ENCODE results near the gene SLC25A22.

SLC25A22 gene

DNA sequence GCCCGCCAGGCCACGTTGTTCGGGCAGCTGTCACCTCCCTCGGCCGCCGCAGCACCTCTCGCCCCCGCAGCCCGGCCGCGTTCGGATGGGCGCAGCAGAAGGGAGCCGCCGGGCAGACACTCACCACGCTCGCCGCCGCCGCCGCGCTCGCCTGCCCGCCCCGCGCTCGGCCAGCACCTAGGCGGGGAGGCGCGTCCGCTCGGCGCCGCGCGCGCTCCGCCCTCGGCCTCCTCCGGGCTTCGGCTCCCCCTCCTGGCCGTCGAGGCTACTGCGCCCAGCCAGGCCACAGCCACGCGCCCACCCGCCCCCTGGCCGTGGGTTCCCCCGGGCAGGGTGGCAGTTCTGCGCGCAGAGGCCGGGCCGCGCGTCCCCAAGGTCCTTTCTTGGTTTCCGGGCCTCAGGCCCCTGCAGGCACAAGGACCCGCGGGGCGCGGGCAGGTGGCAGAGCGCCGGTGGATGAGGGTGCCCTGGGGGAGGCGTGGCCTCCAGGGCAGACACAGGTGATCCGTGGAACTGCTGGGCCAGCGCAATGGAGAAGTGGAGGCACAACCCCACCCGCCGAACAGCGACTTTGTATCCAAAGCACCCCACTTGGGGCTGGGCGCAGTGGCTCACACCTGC lies at the start of gene SLC25A22:
SLC25A22 (minus strand) TSS at position 189 of the 621 bp plus-strand sequence. CDS start 3,275 bp downstream, outside the sequence.
- peak; percentile 93 for DNase-seq

DNA sequence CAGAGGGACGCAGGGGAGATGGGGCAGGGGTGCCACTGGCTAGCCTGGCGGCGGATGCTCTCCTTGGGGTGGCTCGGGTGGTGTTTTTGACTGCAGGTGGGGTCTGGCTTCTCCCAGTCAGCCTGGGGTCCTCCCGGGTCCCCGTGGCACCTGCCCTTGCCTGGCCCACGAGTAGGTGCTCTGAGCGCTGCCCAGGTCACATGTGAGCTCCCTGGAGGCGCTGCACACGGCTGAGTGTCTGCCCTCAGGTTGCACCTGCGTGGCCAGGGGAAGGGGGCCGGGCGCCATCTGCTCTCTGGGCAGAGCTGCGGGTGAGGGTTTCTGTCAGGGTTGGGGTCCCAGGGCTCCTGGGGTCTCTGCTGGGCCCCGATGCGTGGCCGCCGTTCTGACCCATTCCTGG lies 49.8 kb upstream of the SLC25A22 start:
- DNase-seq (no peak), ATAC-seq (no peak)

More for the DNA sequence above, at the start of gene SLC25A22:
- peak; percentile 50 for ATAC-seq

DNA sequence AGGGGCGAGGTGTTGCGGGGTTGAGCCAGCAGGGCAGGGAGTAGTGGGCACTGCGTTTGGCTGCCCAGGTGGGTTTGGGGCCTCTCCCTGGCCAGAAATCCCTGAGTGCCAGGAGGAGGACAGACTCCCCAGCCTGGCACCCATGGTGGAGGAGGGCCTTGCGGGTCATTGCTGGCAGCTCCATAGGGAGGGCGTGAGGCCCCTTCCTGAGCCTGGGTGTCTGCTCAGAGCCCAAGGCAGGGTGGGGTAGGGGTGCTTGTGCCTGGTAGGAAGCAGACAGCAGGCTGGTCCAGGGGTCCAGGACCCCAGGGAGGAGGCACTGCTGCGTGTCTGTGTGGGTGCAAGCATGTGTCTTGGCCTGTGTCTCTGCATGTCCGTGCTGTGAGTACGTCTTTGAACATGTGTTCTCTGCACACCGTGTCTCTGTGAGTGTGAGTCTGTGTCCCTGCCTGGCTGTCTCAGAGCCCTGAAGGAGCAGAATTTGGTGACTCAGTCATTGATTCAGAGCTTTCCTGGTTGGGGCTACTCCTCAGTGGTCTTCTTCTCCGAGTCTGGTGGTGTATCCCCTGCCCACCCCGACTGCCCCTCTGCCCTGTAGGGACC lies 48.5 kb upstream of the SLC25A22 start:
- ATAC-seq (no peak), DNase-seq (no peak)

DNA sequence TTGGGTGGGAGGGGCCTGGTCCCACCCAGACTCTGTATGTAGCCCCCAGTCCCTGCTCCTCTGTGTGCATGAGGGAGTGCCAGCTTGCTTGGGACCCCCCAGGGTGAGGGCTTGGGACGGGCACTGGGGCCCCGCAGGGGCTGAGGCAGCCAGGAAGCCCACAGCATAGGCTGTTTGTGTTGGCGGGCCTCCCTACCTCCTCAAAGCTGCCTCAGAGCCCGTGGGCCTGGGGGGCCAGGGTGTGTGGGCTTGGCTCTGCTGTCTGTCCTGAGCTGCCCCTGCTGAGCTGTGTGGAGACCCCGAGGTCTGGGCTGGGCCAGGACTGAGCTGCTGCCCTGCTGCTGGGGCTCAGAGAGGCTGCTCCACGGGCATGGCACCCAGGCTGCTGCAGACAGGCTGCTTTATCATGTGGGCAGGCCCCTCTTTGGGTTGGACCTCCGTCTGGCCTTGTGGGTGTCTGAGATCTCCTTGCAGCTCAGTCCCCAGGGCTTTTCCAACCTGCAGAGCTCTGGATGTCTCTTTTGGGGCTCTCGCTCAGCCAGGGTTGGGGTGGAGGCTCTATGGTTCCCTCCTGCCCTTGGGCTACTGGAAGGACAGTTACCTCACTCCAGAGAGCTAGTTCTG lies 47.9 kb upstream of the SLC25A22 start:
- no peak for ATAC-seq
- no peak for DNase-seq

DNA sequence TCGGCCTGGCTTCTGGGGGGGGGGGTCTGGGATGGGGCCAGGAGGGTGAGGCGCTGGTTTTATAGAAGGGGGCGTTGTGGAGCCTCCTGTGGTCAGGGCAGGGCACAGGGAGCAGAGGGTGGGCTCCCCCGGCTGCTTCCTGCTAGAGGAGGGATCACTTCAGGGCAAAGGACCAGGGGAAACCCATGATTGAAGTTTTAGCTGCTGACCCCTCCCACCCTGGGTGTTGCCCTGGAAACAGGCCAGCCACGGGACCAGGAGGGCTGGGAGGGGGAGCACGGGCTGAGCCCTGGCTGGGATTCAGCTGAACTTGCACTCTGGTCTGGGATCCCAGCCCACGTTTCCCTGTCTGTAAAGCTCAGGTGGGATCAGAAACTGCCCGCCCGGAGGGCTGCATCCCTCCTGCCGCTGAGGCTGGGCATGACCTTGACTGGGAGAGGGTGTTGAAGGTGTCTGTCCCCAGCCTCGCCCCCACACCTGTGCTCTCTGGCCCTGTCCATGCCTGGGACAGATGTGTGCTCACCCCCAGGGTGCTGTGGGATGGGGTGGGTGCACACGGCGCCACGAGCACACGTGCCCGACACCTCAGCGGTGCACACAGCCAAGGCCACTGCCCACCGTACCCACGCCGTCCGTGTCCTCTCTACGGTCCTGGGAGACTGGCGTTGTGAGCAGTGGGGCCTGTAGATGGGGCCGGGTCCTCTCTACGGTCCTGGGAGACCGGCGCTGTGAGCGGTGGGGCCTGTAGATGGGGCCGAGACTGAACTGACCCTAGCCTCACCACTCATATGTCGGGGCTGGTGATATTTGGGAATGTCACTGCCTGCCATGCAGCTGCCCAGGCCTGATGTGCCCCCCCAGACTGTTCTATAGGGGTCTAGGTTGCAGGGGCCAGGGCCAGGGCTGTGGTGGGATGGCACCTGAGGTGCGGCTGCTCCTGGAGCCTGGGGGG lies 46.9 kb upstream of the SLC25A22 start:
- DNase-seq = peak; percentile 57
- ATAC-seq = no peak

DNA sequence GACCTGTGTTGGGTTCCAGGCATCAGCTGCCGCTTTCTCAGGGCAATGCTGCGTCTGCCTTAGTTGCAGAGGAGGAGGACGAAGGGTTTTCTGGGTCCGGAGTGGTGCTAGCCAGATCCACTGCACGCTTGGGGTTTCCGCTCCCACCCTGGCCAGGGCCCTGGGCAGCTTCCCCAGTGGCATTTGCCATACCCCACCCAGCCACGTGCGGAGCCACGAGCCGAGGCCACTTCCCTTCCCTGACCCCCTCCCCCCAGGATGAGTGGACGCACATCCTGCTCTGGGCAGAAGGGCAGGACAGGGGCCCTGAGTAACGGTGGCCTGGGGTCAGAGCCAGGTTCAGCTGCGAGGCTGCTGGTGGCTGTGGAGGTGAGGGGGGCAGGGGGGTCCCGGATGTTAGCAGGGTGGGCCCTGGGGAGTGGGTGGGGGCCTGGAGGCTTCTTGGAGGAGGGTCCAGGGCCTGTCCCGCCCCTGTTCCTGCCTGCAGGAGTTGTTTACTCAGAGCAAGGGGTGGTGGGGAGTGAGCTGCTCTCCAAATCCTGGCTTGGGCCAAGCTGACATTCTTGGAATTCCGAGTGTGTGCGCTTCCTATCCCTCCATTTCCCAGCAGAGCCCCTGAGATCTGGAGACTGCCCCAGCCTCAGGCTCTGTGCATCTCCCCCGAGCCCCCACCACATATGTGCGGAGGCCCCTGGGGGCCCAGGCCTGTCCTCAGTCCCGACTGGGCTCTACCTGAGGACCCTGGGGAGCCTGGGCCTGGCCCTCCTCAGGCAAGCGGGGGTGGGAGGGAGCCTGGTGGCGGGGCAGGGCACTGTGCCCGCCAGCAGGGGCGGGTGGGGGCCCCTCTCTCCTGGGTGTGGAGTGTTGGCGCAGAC lies 46.0 kb upstream of the SLC25A22 start:
- ATAC-seq = no peak
- DNase-seq = peak; percentile 46

DNA sequence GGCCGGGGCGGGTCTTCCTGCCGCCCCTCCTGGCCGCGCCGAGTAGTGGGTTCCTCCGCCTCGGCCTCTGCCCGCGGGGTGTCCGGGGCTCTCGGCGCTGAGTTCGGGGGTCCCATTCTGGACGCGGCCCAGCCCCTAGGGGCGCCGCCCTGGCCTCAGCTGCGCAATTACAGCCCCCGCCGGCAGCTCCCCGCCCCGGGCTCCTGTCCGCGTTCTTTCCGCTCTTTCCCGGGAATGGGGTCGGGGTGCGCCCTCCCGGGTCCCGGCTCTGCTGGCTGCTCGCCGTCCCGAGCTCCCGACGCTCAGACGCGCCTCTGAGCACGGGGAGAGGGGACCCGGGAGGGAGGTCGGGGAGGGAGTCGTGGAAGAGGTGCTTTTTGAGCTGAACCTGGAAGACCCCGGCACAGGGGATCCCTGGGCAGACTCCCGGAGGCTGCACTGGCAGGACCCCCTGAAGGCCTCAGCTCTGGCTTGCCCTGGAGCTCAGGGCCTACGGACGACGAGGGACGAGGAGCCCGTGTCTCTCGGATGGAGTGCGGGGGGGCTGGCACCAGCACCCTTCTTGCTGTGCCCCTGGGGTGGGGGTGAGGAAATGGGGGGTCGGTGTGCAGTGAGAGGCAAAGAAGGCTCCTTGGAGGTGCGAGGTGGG lies 45.1 kb upstream of the SLC25A22 start:
- DNase-seq (no peak), ATAC-seq (no peak)

DNA sequence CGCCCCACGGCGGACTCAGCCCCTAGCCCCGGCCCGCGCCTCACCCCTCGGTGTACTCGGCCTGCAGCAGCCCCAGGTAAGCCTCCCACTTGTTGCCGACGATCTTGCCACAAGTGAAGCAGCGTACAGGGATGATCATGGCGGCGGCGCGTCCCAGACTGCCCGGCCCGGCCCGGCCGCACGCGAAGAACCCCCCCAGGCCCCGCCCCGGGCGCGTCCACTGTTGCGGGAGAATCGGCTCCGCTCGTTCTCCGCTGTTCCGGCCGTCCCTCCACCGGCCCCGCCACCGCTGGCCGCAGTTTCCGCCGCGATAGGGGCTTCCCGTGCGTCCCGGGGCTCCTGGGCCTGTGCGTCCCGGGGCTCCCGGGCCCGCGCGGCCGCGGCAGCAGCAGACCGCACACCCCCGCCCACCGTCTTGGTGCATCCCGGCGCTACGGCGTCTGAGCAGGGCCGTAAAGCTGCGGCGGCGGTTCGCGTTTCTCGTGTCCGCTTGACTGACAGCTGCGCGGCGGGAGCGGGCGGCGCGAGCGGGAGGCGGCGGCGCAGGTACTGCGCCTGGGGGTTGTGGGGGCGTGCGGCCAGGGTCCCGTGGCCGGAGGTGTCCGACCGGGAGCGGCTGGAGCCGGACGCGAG lies 44.4 kb upstream of the SLC25A22 start, which contains the start of the genes POLR2L and TSPAN4:
POLR2L (minus strand) TSS at position 160 of the 633 bp plus-strand sequence; CDS start at position 139, 21 bp downstream.
TSPAN4 (plus strand) TSS at position 483 of the 633 bp plus-strand sequence. CDS start 7,453 bp downstream, outside the sequence.
- peak; percentile 93 for DNase-seq
- peak; percentile 70 for ATAC-seq

DNA sequence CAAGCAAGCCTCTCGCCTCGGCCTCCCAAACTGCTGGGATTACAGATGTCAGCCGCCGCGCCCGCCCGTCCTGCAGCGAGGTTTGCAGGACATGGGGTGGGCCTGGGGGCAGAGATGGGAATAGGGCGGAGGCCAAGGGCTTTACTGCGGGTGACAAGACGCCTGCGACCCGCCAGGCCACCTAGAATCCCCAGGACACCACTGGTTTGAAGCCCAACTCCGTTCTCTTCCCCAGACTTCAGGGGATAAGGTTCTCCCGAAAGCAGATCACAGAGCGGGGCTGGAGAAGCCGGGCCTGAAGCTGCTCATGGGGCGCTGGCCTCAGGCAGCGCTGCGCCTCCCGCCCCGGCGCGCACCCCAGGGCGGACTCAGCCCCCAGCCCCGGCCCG lies 43.9 kb upstream of the SLC25A22 start:
- peak; percentile 13 for ATAC-seq
- DNase-seq = no peak

DNA sequence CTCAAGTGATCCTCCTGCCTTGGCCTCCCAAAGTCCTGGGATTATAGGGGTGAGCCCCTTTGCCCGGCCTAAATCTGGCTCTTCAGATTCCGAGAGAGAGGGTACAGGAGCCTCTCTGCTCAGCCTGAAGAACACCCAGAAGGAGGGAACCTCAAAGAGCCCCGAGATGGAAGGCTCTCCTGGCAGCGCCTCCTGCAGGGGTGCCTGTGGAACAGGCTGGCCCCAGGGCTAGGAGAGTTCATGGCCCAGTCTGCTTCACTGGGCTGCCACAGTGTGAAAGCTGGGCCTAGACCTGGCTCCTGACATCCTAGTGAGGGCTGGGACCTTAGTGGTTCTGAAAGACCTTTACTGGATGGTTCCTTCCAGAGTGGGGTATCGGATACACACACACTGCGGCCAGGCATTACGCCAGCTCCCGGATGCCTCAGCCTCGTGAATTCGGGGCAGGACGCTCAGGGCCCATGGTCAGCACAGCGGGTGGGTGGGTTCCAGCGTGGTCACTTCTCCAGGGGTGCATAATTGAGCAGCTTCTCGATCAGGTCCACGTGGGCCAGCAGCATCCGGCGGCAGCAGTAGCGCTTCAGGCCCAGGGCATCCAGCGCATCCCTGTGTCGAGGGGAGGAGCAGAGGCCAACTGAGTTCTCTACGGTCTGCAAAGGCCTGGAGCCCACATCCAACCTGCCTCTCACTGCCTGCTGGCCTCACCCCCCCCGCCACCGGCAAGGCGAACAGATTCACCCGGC lies 42.0 kb upstream of the SLC25A22 start:
- ATAC-seq = no peak
- no peak for DNase-seq

DNA sequence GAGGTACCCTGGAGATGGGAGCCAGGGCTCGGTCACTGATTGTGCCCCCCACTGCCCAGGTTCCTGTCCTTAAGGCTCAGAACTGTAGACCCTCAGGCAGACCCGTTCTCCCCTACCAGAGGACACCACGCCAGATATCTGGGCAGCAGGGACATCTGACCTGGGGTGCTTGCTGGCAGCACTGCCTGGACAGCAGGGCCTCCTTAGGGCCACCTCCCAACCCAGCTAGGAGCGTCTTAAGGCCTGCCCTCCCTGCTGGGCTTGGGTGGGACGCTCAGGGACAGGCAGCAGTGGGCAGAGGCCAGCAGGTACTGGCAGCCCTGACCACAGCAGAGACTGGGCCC lies 41.2 kb upstream of the SLC25A22 start:
- no peak for ATAC-seq
- no peak for DNase-seq

DNA sequence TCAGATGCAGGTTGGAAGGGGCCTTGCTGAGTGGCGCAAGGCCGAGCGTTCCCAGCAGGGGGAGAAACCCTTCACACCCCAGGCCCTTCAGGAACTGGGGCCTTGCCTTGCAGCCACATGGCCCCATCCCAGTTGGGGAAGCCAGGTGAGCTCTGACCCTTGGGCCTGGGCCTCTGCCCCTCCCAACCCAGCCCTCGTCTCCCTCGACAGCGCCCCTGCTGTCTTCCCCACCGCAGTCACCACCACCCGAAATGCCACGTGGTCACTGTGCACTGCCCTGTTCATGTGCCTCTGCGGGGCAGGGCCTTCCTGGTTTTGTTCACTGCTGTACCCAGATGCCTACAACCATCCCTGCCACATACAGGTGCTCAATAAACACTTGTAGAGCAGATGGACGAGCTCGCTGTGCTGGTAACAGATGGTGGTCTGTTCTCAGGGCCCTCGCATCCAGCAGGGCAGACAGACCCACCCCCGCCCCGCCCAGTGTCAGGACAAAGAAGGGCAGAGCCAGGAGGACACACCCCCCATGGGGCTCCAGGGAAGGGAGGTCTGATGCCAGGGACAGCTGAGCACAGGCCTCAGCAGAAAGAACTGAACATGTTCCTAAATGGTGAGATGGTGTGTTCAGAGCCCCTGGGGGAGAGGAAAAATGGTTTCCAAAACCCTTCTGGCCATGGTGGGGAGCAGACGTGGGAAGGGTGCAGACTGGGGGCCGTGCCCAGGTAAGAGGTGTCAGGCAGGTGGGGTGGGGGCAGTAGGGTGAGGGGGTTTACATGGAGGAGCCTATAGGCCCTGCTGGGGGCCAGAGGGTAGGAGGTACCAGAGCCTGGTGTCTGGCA lies 40.6 kb upstream of the SLC25A22 start:
- ATAC-seq (no peak), DNase-seq (no peak)

DNA sequence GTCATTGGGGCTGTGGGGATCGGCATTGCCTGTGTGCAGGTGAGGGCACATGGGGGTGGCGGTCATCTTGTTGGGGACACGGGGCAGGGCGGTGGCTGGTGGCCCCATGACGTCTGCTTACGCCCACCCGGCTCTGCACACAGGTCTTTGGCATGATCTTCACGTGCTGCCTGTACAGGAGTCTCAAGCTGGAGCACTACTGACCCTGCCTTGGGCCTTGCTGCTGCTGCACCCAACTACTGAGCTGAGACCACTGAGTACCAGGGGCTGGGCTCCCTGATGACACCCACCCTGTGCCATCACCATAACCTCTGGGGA lies 39.9 kb upstream of the SLC25A22 start:
- ATAC-seq (no peak), DNase-seq (no peak)

DNA sequence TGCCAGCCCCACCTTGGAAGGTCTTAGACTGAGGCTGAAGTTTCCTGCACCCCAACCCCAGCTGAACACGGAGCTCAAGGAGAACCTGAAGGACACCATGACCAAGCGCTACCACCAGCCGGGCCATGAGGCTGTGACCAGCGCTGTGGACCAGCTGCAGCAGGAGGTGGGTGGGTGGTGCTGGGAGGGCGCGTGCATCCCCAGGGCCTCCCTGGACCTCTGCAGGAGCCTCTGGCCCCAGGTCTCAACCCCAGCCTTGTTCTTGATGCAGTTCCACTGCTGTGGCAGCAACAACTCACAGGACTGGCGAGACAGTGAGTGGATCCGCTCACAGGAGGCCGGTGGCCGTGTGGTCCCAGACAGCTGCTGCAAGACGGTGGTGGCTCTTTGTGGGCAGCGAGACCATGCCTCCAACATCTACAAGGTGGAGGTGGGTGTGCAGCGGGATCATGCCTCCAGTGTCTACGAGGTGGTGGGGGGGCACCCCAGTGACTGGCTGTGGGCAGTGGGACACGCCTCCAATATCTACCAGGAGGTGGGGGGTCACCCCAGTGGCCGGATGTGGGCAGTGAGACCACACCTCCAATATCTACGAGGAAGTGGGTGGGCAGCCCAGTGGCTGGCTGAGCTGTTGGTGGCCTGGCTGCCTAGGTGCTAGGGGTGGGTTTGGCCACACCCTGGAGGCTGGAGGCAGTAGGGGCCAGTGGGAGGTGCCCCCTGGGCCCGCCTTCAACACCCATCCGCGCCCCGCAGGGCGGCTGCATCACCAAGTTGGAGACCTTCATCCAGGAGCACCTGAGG lies 39.3 kb upstream of the SLC25A22 start:
- no peak for ATAC-seq

DNA sequence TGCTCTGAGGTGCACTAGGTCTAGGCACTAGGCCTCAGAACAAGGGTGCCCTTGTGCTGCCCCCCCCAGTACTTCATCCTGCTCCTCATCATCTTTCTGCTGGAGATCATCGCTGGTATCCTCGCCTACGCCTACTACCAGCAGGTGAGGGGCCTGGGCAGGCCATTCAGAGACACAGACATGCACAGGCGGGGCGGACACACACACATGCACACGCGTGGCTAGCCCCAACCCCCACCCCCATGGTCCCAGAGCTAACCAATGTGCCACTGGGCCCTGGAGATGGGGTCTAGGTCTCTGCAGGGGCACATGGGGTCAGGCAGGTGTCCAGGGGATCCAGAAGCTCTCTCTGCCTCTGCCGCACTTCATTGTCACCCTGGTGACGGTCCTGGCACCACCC lies 38.6 kb upstream of the SLC25A22 start:
- ATAC-seq (no peak), DNase-seq (no peak)

More for the DNA sequence above, 39.3 kb upstream of the SLC25A22 start:
- DNase-seq = no peak

DNA sequence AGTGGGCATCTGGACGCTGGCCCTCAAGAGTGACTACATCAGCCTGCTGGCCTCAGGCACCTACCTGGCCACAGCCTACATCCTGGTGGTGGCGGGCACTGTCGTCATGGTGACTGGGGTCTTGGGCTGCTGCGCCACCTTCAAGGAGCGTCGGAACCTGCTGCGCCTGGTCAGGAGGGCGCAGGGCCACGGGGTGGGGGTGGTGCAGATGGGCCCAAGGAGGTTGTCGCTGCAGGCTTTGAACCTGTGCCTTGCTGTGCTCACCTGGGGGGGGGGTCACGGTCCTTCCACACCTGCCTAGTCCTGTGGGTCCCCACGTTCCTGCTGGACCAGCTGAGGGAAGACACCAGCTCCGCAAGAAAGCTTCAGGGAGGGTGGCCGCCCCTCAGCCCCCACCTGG lies 38.2 kb upstream of the SLC25A22 start:
- ATAC-seq (no peak), DNase-seq (no peak)

DNA sequence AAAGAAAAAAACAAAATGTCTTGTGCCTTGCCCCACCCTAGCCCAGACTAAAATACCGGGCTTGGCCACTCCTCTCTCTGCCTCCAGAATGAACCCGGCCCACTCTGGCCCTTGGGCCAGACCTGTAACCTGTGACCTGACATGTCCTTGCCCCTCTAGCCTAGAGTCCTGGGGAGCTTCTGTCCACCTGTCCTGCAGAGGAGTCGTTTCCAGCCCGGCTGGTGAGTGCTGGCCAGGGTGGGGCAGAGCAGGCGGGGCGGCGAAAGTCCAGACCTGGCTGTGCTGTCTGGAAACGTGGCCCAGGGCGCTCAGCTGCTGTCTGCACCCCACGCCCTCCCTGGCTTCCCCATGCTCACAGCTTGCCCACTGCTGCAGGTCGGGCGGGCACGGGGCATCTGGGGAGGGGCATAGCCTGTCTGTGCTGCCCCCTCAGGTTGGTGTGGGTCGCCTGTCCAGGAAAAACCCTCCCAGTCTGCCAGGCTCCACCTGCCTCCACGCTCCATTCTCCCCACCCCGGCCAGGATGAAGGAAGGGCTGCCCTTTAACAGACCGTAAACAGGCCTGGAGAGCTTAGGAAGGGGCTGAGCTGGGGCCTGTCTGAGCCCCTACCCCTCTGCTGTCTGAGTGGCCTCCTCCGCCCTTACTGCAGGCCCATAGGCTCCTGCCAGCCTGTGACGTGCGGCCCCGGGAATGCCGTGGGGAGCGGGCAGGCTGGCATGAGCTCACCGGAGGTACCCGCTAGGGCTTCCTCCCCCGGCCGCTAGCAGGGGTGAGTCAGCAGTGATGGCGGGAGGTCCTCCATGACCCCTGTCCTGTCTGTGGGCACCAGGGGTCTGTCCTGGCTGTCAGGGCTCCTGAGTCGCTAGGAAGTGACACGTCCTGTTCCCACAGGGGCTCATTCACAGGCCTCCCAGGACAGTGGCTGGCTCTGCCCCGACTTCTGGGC lies 36.6 kb upstream of the SLC25A22 start:
- DNase-seq (peak; percentile 50), ATAC-seq (no peak)

All from stimulated activated naive CD8-positive, alpha-beta T cell treated with anti-CD3 and anti-CD28 coated beads, Interleukin-15, Interleukin-2, amounts not matched to agents 100 U/mL and 50 U/mL, for 24 hours (primary cell).